Thymus (tissue), 11 donors: Measurements from ENCODE around the gene B9D1. TPM values are rescaled to one million over a fixed set of nuclear protein-coding genes. Genes with fewer than 3 reads are reported as not detected.

ENCODE experiments used
- DNase-seq, 9 donors: peaks; one replicate each; pipeline ENCODE4 v3.0.0-alpha.2; 2013; ENCODE audit warnings: low spot score in 9 of 9, low read depth in 6 of 9, missing footprints in 1 of 9
- H3K27ac ChIP-seq, 2 donors: one replicate each; pipeline ENCODE4 v1.5.1; 2013; ENCODE audit warnings: control low read depth in 1 of 2, low read depth in 1 of 2, low read length in 1 of 2, mild to moderate bottlenecking in 1 of 2, moderate library complexity in 1 of 2
- H3K27me3 ChIP-seq, 2 donors: one replicate each; pipeline ENCODE4 v1.5.1; 2013; ENCODE audit warnings: low read length in 1 of 2; ENCODE audit not compliant: control insufficient read depth in 2 of 2, insufficient read depth in 1 of 2
- H3K36me3 ChIP-seq, 2 donors: one replicate each; pipeline ENCODE4 v1.5.1; 2013; ENCODE audit warnings: low read length in 1 of 2, mild to moderate bottlenecking in 1 of 2, moderate library complexity in 1 of 2; ENCODE audit not compliant: control insufficient read depth in 2 of 2, insufficient read depth in 2 of 2
- H3K4me1 ChIP-seq, 2 donors: one replicate each; pipeline ENCODE4 v1.5.1; 2013; ENCODE audit warnings: low read length in 2 of 2; ENCODE audit not compliant: control insufficient read depth in 2 of 2, insufficient read depth in 2 of 2
- H3K4me3 ChIP-seq, 2 donors: one replicate each; pipeline ENCODE4 v1.5.1; 2013; ENCODE audit warnings: low read length in 2 of 2, control low read depth in 1 of 2, mild to moderate bottlenecking in 1 of 2
- H3K9me3 ChIP-seq, 2 donors: one replicate each; pipeline ENCODE4 v1.5.1; 2013; ENCODE audit warnings: low read length in 1 of 2, mild to moderate bottlenecking in 1 of 2; ENCODE audit not compliant: control insufficient read depth in 2 of 2, insufficient read depth in 1 of 2
- WGBS: extraction: QIAGEN DNeasy Blood & Tissue Kit; methylation state at CpG from one replicate; pipeline ENCODE4 v1.1.7; 2013; 5-methylcytosine and 5-hydroxymethylcytosine counted together
- polyA plus RNA-seq: library from polyadenylated mRNA; stranded (reverse); fragments of 200-250 nt; gene quantifications from one replicate; pipeline ENCODE4 v1.2.3, GENCODE V29; 2013
- total RNA-seq: library from RNA; stranded (reverse); fragments of 120-200 nt; gene quantifications from one replicate; pipeline ENCODE4 v1.2.4, GENCODE V29; 2013
- donor health status: healthy.

The B9D1 gene
- total and polyA plus RNA-seq, 2 donors, result 5.4 to 6.4 TPM

DNA sequence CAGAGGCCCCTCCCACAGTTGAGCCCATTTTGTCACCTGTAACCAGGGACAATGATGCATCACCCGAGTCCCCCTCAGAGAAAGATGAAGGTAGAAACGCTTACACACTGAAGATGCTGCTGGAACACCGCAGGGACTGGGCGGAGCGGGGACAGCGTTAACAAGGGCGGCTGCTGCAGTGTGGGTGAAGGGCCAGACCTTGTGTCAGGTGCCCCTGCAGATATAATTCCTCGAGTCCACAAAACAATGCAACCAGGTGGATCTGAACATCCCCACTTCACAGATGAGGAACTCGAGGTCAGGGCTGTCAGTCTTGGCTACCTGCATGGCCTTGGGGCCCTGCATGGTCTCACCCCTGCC is 9.5 kb upstream of the B9D1 start:
- Histone ChIP-seq H3K27me3 (peaks cover 0 to 8% of the 10 kb centered on the region in 2 donors), H3K9me3 (no peaks in the 10 kb centered on the region), H3K36me3 (no peaks in the 10 kb centered on the region), H3K4me3 (no peak overlapping the region), H3K27ac (no peak overlapping the region), H3K4me1 (peaks cover 3 to 15% of the 10 kb centered on the region in 2 donors)
- DNase-seq, result no peak
- WGBS, result 75% methylated on average over 9 of the region's 9 CpGs

DNA sequence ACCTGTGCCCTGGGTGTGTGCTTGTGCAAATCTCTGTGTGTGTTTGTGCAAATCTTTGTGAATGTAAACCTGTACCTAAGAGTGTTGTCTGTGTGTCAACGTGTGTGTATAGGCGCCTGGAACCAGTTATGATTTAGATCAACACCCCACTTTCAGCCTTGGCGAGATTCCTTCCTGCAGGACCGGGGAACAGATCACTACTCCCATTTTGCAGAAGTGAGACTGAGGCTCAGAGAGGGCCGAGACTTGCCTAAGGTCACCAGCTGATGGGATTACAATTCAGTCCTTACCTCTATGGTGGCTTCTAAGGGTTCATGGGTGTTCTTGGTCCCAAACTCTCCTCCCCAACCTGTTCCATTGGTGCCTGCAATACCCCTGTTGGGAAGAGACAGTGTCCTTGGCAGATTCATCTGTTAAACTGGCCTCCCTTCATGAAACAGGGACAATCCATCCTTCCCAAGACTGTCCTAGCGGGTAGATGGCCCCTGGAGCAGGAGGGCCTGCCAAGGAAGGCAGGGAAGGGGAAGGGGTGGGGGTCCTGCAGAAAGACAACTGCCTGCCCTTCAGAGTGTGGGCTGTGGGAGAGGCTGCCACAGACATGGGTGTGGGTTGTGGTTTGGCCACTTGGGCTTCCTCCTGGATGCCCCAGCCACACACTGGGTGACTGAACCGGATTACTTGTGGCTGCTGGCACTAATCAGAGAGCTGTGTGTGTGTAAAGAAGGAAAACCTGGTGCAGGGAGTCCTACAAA is 8.9 kb upstream of the B9D1 start:
- Histone ChIP-seq H3K4me1 (peaks cover 0 to 12% of the 10 kb centered on the region in 2 donors), H3K9me3 (no peaks in the 10 kb centered on the region), H3K36me3 (no peaks in the 10 kb centered on the region), H3K27me3 (peaks cover 0 to 8% of the 10 kb centered on the region in 2 donors), H3K4me3 (no peak overlapping the region), H3K27ac (no peak overlapping the region)
- WGBS, result 73% methylated on average over 7 of the region's 7 CpGs
- no peak for DNase-seq

DNA sequence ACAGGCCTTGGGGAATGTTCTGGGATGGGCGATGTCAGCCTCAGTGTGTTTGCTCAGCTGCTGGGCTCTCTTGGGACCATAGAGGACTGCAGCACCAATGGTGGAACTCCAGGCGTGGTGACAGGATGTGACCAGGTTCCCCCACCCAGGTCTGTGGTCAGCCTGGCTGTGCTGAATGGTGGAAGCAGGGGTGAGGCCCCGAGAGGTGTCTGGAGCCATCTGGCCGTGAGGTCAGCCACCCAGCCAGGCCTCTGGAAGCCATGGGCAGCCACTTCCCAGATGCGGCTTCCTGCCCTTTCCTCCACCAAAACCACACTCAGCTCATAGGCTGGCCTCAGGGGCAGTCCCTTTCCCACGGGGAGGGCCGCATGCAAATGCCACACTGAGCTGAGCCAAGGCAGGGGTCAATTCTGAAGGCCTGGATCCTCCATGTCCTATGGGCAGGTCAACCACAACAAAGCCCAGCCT is 8.0 kb upstream of the B9D1 start:
- Histone ChIP-seq H3K4me1 (peaks cover 0 to 12% of the 10 kb centered on the region in 2 donors), H3K9me3 (no peaks in the 10 kb centered on the region), H3K4me3 (no peak overlapping the region), H3K27me3 (peaks cover 0 to 8% of the 10 kb centered on the region in 2 donors), H3K27ac (no peak overlapping the region), H3K36me3 (no peaks in the 10 kb centered on the region)
- DNase-seq, result no peak
- WGBS, result 24% methylated on average over 7 of the region's 7 CpGs

DNA sequence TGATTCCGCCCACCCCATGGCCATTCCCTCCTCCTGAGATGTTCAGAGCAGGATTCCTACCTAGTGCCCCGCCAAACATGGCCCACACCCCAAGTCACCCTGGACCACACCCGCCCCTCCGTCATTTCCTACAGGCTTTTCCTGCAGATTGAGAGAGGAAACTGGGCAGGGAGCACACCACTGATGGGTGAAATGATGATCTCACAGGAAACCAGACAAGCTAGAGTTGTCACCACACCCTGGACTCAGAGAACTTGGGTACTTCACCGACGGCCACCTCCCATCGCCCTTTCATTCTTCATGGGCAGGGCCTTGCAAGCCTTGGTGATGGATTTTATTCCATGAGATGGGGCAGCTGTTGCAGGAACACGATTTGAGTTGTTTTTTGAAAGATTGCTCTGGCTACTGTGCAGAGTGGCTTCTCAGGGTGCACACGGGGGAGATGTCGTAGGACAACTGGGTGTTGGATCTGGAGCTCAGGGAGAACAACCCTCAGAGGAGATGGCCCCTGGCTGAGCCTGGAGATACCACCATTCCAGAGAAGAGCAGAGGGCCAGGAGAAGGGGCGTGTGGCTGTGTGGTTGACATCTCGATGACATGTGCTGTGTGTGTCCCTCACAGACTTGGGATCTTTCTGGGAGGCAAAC is 7.4 kb upstream of the B9D1 start:
- Histone ChIP-seq H3K27ac (no peak overlapping the region), H3K36me3 (no peaks in the 10 kb centered on the region), H3K27me3 (peaks cover 0 to 10% of the 10 kb centered on the region in 2 donors), H3K9me3 (no peaks in the 10 kb centered on the region), H3K4me1 (peaks cover 0 to 12% of the 10 kb centered on the region in 2 donors), H3K4me3 (no peak overlapping the region)
- 79% methylated on average over 12 of the region's 12 CpGs for WGBS
- DNase-seq, result no peak

DNA sequence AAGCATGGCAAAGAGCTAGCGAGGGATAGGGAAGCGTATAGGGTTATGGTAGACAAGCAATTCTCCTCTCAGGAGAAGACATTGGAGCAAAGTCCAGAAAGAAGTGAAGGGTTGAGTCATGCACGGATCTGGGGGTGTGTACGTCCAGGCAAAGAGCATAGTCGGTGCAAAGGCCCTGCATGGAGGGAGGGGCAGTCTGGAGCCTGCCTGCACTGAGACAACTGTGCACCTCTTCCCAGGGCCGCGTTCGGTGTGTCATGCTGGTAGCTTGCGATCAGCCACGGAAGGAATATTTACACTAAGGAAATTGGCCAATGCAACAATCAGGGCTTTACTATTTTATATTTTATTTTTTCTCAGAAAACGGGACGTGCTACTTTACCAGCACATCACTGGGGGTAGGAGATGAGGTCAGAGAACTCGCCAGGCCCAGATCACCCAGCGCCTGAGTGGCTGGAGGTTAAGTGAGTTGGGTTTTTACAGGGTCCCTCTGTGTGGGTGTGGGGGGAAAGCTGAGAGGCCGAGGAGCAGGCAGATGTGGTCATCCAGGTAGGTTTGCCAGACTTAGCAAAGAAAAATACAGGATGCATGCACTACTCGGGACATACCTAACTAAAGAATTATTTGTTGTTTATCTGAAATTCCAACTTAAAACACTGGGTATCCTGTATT is 6.7 kb upstream of the B9D1 start:
- H3K4me3 ChIP-seq, result no peak overlapping the region

DNA sequence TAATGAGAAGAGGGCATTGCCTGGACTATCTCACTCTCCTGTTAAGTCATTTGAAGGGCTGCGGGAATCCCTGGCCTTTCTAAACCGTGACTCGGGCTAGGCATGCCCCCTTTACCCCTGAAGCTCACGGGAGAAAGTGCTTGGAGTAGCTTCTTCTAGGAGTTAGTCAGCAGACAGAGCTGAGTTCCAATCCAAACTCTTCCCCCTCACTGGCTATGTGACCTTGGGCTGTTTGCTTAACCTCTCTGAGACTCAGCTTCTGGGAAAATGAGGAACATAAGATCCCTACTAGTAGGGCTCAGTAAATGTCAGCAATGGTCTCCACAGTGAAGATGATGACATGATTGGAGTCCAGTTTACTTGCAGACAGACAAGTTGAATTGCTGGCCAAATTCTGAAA is 5.7 kb upstream of the B9D1 start:
- no peak overlapping the region for H3K27ac ChIP-seq
- peaks cover 3 to 18% of the 10 kb centered on the region in 2 donors for H3K27me3 ChIP-seq
- DNase-seq, result no peak
- WGBS, result 97% methylated on average over 4 of the region's 4 CpGs
- peaks cover 0 to 19% of the 10 kb centered on the region in 2 donors for H3K4me1 ChIP-seq
- no peaks in the 10 kb centered on the region for H3K36me3 ChIP-seq
- no peaks in the 10 kb centered on the region for H3K9me3 ChIP-seq
- no peak overlapping the region for H3K4me3 ChIP-seq

More for the DNA sequence above, 6.7 kb upstream of the B9D1 start:
- Histone ChIP-seq H3K36me3 (no peaks in the 10 kb centered on the region), H3K27ac (no peak overlapping the region), H3K4me1 (peaks cover 0 to 12% of the 10 kb centered on the region in 2 donors), H3K9me3 (no peaks in the 10 kb centered on the region), H3K27me3 (peaks cover 0 to 12% of the 10 kb centered on the region in 2 donors)
- 97% methylated on average over 16 of the region's 16 CpGs for WGBS
- DNase-seq, result no peak

DNA sequence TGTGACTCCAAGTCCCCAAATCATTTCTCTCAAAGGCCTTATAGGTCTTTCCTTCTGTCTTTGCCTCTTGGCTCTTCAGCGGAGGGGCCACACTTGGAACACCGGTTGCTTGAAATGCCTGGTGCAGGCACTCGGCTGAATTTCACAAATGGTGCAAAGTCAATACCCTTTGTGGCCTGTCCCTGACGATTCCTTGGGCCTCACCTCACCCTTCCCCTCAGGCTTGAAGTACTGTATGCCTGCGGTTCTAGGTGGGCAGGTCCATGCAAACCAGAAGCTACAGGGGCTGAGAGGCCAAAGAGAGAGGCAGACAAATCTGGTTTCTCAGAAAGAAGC is 4.1 kb upstream of the B9D1 start:
- H3K9me3 ChIP-seq, result no peaks in the 10 kb centered on the region
- DNase-seq, result no peak
- no peak overlapping the region for H3K27ac ChIP-seq
- no peaks in the 10 kb centered on the region for H3K36me3 ChIP-seq
- H3K4me3 ChIP-seq, result no peak overlapping the region
- 92% methylated on average over 5 of the region's 5 CpGs for WGBS
- H3K27me3 ChIP-seq, result peaks cover 10 to 29% of the 10 kb centered on the region in 2 donors
- peaks cover 4 to 22% of the 10 kb centered on the region in 2 donors for H3K4me1 ChIP-seq

DNA sequence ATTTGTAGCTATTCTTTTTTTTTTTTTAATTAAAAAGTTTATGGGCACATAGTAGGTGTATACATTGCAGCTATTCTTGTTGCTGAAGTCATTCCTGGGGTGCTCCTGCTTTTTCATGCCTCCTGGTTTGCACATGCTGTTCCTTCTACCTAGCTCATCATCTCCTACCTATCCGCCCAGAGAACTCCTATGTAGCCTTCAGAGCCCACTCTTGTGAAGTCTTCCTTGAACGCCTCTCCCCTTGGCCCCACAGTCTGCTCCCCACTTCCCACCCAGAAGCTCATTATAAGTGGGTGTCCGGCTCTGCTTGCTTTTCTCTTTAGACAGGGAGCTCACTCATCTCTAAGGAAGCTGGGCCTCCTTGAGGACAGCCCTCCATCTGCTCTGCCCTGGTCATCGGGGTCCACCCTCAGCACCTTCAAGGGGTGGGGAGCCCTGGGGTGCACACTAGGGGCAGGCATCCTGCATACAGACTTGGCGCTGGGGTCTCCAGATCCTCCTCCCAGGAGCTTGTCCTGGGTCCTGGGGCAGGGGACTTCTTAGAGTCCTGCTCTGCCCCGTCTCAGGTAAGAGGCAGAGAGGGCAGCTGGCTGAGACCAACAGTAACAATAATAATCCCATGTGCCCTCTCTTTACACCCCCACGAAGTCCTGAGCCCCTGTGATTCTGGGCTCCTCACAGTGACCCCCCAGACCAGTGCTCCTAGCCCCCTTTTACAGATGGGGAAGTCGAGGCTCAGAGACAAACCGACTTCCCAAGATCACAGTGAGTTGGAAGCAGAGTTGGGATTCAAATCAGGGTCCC is 3.5 kb upstream of the B9D1 start:
- no peak for DNase-seq
- H3K9me3 ChIP-seq, result no peaks in the 10 kb centered on the region

More for the DNA sequence above, 3.5 kb upstream of the B9D1 start:
- Histone ChIP-seq H3K27me3 (peaks cover 11 to 34% of the 10 kb centered on the region in 2 donors), H3K4me1 (peaks cover 4 to 21% of the 10 kb centered on the region in 2 donors), H3K27ac (no peak overlapping the region), H3K36me3 (no peaks in the 10 kb centered on the region), H3K4me3 (no peak overlapping the region)
- 91% methylated on average over 9 of the region's 9 CpGs for WGBS
